Measurements from ENCODE around the gene SNTA1. TPM values are rescaled to one million over a fixed set of nuclear protein-coding genes. Genes with fewer than 3 reads are reported as not detected.
"Not testable (repeated sequence)": the region's sequence is repeated elsewhere in the genome, so short reads cannot be mapped to it uniquely, and the experiment has no call there.

Gene SNTA1
- total RNA-seq, result 10 to 100 TPM; 24.1 to 51.6 (median 42.3) TPM

DNA sequence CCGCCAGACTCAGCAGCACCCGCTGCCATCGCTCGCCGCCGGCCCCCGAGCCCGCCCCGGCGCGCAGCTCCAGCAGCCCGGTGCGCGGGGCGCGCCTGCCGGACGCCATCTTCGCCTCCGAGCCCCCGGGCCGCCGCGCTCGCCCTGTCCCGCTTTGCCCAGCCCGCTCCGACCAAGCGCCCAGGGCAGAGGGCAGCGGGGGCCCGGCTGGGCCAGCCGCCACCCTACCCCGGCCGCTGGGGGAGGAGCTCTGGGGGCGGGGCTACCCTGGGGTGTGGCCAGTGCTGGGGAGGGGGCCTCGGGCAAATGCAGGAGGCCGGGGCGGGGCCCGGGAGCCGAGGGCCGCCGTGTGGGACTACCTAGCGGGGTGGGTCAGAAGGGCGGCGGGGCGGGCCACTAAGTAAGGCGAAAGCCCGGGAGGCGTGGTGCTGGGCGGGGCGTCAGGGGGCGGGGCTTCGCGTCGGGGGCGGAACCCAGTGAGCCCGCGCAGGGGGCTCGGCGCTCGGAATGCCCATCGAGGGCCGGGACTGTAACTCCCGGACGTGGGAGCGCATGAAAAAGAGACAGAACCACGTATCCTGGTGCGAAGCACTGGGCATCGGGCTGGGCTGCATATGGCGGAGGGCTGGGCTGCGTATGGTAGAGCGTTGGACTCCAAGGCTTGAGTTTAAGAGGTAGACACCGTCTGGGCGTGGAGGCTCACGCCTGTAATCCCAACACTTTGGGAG, at the start of gene SNTA1:
TSS of gene SNTA1 (minus strand) at position 252 of the 728 bp plus-strand sequence. CDS start at position 109, 143 bp downstream.
- Histone ChIP-seq H3K27ac (replicated peaks in 1 of 4) (peak within 1 kb of the TSS; percentile 86 to 90 (median 88)), H3K9me3 (no peaks in the 10 kb centered on the region), H3K36me3 (no peaks in the 10 kb centered on the region), H3K4me1 (peaks cover 6 to 38% (median 31%) of the 10 kb centered on the region in 4 donors), H3K27me3 (no peaks in the 10 kb centered on the region), H3K4me3 (peak within 1 kb of the TSS; percentile 75 to 93 (median 82))
- peak; percentile 97 for DNase-seq (ENCODE audit: extremely low spot score)
- TF ChIP-seq POLR2A (IDR thresholded peaks at IDR 0.05; ENCODE audit: low read depth) (no peak), EP300 (IDR thresholded peaks at IDR 0.05) (no peak), POLR2AphosphoS5 (IDR thresholded peaks at IDR 0.05) (peak in 1 of 2 donors; percentile 53)
- TF ChIP-seq, protein P1, sequence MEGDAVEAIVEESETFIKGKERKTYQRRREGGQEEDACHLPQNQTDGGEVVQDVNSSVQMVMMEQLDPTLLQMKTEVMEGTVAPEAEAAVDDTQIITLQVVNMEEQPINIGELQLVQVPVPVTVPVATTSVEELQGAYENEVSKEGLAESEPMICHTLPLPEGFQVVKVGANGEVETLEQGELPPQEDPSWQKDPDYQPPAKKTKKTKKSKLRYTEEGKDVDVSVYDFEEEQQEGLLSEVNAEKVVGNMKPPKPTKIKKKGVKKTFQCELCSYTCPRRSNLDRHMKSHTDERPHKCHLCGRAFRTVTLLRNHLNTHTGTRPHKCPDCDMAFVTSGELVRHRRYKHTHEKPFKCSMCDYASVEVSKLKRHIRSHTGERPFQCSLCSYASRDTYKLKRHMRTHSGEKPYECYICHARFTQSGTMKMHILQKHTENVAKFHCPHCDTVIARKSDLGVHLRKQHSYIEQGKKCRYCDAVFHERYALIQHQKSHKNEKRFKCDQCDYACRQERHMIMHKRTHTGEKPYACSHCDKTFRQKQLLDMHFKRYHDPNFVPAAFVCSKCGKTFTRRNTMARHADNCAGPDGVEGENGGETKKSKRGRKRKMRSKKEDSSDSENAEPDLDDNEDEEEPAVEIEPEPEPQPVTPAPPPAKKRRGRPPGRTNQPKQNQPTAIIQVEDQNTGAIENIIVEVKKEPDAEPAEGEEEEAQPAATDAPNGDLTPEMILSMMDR (IDR thresholded peaks at IDR 0.05), result no peak
- WGBS, result 2% methylated on average over 9 of the region's 75 CpGs
- intact Hi-C loops (cut with DNase I), result no loop called here

DNA sequence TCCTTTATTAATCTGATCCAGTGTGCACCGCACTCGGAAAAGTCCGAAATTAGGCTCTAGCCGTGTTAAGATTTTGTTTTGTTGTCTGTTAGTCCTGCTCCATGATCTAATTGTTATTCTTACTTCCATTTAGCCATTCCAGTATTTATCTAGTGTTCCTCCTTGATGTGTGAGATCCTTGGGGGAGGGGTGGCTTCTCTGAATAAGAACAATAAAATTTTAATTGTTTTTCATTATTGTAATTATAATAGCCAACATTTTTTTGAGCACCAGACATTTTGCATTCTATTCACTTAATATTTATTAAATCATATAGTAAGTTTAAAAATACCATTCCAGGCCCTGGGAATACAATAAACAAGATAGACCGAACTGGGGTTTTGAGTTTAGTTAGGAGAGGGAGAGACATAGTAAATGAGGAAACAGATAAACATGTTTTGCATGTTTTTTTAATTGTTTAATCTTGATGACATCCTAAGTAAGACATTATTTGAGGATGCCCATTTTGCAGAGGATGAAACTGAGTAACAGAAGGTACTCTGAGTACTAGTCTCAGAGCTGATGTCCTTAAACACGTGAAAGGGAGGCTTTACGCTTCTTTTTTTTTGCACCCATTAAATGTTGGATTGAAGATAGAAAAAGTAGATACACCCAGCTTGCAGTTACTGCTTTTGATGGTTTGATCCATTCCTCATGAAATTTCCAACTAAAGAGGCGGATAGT, 47.5 kb upstream of the SNTA1 start:
- WGBS, result 37% methylated on average over 8 of the region's 8 CpGs
- Histone ChIP-seq H3K4me1 (peaks cover 23 to 50% (median 32%) of the 10 kb centered on the region in 4 donors), H3K27ac (replicated peaks in 1 of 4) (peak overlapping the region; percentile 95 to 96 (median 96)), H3K9me3 (no peaks in the 10 kb centered on the region), H3K4me3 (peak overlapping the region; percentile 73 to 96 (median 94)), H3K36me3 (peaks cover 0 to 4% (median 0%) of the 10 kb centered on the region in 4 donors), H3K27me3 (no peaks in the 10 kb centered on the region)
- TF ChIP-seq EP300 (IDR thresholded peaks at IDR 0.05) (no peak), POLR2A (IDR thresholded peaks at IDR 0.05; ENCODE audit: low read depth) (no peak), POLR2AphosphoS5 (IDR thresholded peaks at IDR 0.05) (no peak)
- TF ChIP-seq, protein P1 (IDR thresholded peaks at IDR 0.05), result no peak
- DNase-seq (ENCODE audit: extremely low spot score), result no peak
- intact Hi-C loops (cut with DNase I), result loop anchor here (10.0 kb wide), 1 partner anchor 64 kb away; no protein-coding TSS in a partner anchor

GRCh38 chr20:33490023-33490933, 46.7 kb upstream of the SNTA1 start, which contains the start of gene CBFA2T2:
CBFA2T2 (plus strand) TSS chr20:33490096; CDS start chr20:33490268, 172 bp downstream.
- TF ChIP-seq EP300 (IDR thresholded peaks at IDR 0.05) (no peak), POLR2AphosphoS5 (IDR thresholded peaks at IDR 0.05) (peak in 1 of 2 donors; percentile 23), POLR2A (IDR thresholded peaks at IDR 0.05; ENCODE audit: low read depth) (no peak)
- TF ChIP-seq, protein P1 (IDR thresholded peaks at IDR 0.05), result no peak
- peaks cover 23 to 43% (median 29%) of the 10 kb centered on the region in 4 donors for H3K4me1 ChIP-seq
- H3K9me3 ChIP-seq, result no peaks in the 10 kb centered on the region
- H3K27ac ChIP-seq (replicated peaks in 1 of 4), result peak within 1 kb of the TSS; percentile 95 to 96 (median 96)
- intact Hi-C loops (cut with DNase I), result loop anchor here (10.0 kb wide), 1 partner anchor 65 kb away; no protein-coding TSS in a partner anchor
- H3K36me3 ChIP-seq, result peaks cover 0 to 4% (median 0%) of the 10 kb centered on the region in 4 donors
- peak within 1 kb of the TSS; percentile 73 to 96 (median 94) for H3K4me3 ChIP-seq
- WGBS, result 1% methylated on average over 35 of the region's 105 CpGs
- no peaks in the 10 kb centered on the region for H3K27me3 ChIP-seq
- no peak for DNase-seq (ENCODE audit: extremely low spot score)

DNA sequence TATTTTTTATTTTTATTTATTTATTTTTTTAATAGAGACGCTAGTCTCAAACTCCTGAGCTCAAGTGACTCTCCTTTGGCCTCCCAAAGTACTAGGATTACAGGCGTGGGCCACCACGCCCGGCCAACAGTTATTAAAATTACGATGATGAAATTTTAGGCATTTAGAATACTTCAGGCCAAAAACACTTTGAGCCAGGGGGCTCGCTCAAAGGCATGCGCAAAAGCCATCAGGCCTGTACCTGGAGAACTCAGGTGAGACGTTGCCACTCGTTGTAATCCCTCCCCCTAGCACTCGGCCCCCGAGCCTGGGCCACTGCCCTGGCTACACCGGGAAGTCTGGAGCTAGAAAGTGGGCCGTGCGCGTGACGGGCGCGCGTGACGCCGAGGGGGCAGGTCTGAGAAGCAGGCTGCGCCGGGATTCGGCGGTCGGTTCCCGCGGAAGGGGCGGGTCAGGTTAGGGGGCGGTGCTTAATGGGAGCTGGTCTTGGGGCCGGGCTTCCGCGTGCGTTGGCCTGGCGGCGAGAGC, 46.0 kb upstream of the SNTA1 start:
- TF ChIP-seq, protein P1 (IDR thresholded peaks at IDR 0.05), result no peak
- TF ChIP-seq POLR2A (IDR thresholded peaks at IDR 0.05; ENCODE audit: low read depth) (peak; percentile 95), POLR2AphosphoS5 (IDR thresholded peaks at IDR 0.05) (peak; percentile 99)
- peak; percentile 100 for DNase-seq (ENCODE audit: extremely low spot score)
- Histone ChIP-seq H3K9me3 (no peaks in the 10 kb centered on the region), H3K36me3 (peaks cover 0 to 4% (median 0%) of the 10 kb centered on the region in 4 donors), H3K4me3 (peak overlapping the region; percentile 73 to 96 (median 94)), H3K27me3 (no peaks in the 10 kb centered on the region), H3K4me1 (peaks cover 23 to 43% (median 29%) of the 10 kb centered on the region in 4 donors), H3K27ac (replicated peaks in 1 of 4) (peak overlapping the region; percentile 95 to 96 (median 96))
- WGBS, result 13% methylated on average over 8 of the region's 36 CpGs
- intact Hi-C loops (cut with DNase I), result loop anchor here (10.0 kb wide), 1 partner anchor 65 kb away; no protein-coding TSS in a partner anchor

GRCh38 chr20:33488661-33489494, 45.3 kb upstream of the SNTA1 start:
- H3K27me3 ChIP-seq; H3K9me3 ChIP-seq; DNase-seq (ENCODE audit: extremely low spot score); intact Hi-C loops (cut with DNase I); H3K36me3 ChIP-seq: not testable (repeated sequence)
- H3K27ac ChIP-seq (replicated peaks in 1 of 4), result peak overlapping the region; percentile 95 to 96 (median 96)
- WGBS, result 92% methylated on average over 32 of the region's 32 CpGs
- H3K4me3 ChIP-seq, result peak overlapping the region; percentile 73 to 96 (median 94)
- peaks cover 23 to 43% (median 29%) of the 10 kb centered on the region in 4 donors for H3K4me1 ChIP-seq
